ENCODE data around the gene RGS7. TPM values are rescaled to one million over a fixed set of nuclear protein-coding genes. Genes with fewer than 3 reads are reported as not detected.

Gene RGS7
- total RNA-seq, 1 experiment from 2014 or later, result 1.5 TPM

DNA sequence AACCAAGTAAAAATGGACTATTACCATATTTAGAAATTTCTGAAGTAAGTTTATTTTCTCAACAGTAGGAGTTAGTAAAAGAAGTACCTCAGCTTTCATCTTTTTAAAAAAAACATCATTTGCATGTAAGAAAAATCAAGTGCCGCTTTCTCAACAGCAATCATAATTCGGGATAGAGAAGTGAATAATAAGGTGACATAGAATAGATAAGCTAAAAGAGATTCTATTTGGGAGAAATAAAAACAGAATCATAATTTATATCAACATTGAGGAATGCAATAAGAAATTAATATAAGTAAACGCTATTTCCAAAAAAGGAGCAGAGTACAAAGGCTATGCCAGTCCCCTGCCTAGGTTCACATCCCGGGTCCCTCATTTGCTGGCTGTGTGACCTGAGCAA is 414.1 kb downstream of the RGS7 start:
- no peak overlapping the region for H3K14ac ChIP-seq (ENCODE audit: insufficient read depth, low read length)
- H3K79me1 ChIP-seq (ENCODE audit: insufficient read depth, low read depth, low read length, poor library complexity, severe bottlenecking), result no peaks in the 10 kb centered on the region
- H3K4me1 ChIP-seq (ENCODE audit: insufficient read depth, low read length), result no peaks in the 10 kb centered on the region
- no peaks in the 10 kb centered on the region for H3K4me1 Mint-ChIP-seq
- no peak overlapping the region for H3K4ac ChIP-seq (ENCODE audit: low read depth, low read length)
- no peak overlapping the region for H4K5ac ChIP-seq (ENCODE audit: insufficient read length, low read depth, low read length)
- no peaks in the 10 kb centered on the region for H3K9me3 ChIP-seq (ENCODE audit: control insufficient read depth, low read depth, low read length)
- no peak overlapping the region for H4K91ac ChIP-seq (ENCODE audit: insufficient read length, low read depth, low read length)
- H3K27ac Mint-ChIP-seq, result no peak overlapping the region
- no peak overlapping the region for H3K18ac ChIP-seq (ENCODE audit: insufficient read length, low read depth, low read length)
- no peak overlapping the region for H2BK15ac ChIP-seq (ENCODE audit: low read depth, low read length)
- H3K4me3 Mint-ChIP-seq, result no peak overlapping the region
- H3K9me3 Mint-ChIP-seq, result peaks cover 7 to 9% of the 10 kb centered on the region in 2 experiments
- H2BK12ac ChIP-seq (ENCODE audit: insufficient read length, low read depth, low read length), result no peak overlapping the region
- no peaks in the 10 kb centered on the region for H3K23me2 ChIP-seq (ENCODE audit: insufficient read length, low read depth, low read length, poor library complexity, severe bottlenecking)
- no peak overlapping the region for H2AFZ ChIP-seq (ENCODE audit: low read length)
- no peak overlapping the region for H3K4me2 ChIP-seq (ENCODE audit: insufficient read depth, insufficient read length, low read length)
- TF ChIP-seq CTCF (conservative IDR thresholded peaks at IDR 0.05), result no peak
- no peak overlapping the region for H3K56ac ChIP-seq (ENCODE audit: insufficient read length, low read depth, low read length)
- no peaks in the 10 kb centered on the region for H4K20me1 ChIP-seq (ENCODE audit: control insufficient read depth, insufficient read depth, insufficient read length)
- no peak overlapping the region for H3K23ac ChIP-seq (ENCODE audit: insufficient read length, low read depth, low read length)
- no peak overlapping the region for H2BK20ac ChIP-seq (ENCODE audit: low read depth, low read length, poor library complexity, severe bottlenecking)
- no peaks in the 10 kb centered on the region for H3K79me2 ChIP-seq (ENCODE audit: insufficient read depth, low read length)
- DNase-seq, result no peak
- no peak overlapping the region for H3K9ac ChIP-seq (ENCODE audit: extremely low read depth, insufficient read length, low read length)
- H3K27ac ChIP-seq (ENCODE audit: insufficient read length, low read depth, low read length), result no peak overlapping the region
- no peak overlapping the region for H2BK120ac ChIP-seq (ENCODE audit: low read depth, low read length, poor library complexity, severe bottlenecking)
- H3K27me3 ChIP-seq (ENCODE audit: insufficient read depth, low read length), result no peaks in the 10 kb centered on the region
- WGBS (ENCODE audit: extremely low coverage, insufficient read length, low lambda C conversion rate), result no CpG with 5 or more reads among the region's 4 CpGs
- no peaks in the 10 kb centered on the region for H3K27me3 Mint-ChIP-seq (ENCODE audit: low read depth)
- H4K8ac ChIP-seq (replicated peaks; ENCODE audit: insufficient read length, low read depth, low read length), result no peak overlapping the region
- H2BK5ac ChIP-seq (ENCODE audit: insufficient read length, low read length), result no peak overlapping the region
- H3K36me3 Mint-ChIP-seq (ENCODE audit: insufficient read depth in 1 of 3, low read depth in 3 of 3), result peaks cover 1 to 5% (median 2%) of the 10 kb centered on the region in 3 experiments; a peak in 3 of 7 replicates
- H3T11ph ChIP-seq (ENCODE audit: low read length), result no peak overlapping the region
- H2AK5ac ChIP-seq (ENCODE audit: insufficient read length, low read length), result no peak overlapping the region
